Fibroblast of pulmonary artery (primary cell): Measurements from ENCODE around the gene BMP7.

ENCODE experiments used
- DNase-seq: peaks from one replicate; pipeline ENCODE4 v3.0.0-alpha.2; 2010; ENCODE audit warnings: low read depth
- H3K4me3 ChIP-seq: replicated peaks from 2 replicates; pipeline ENCODE4 v1.5.1; 2011; ENCODE audit warnings: low read depth, mild to moderate bottlenecking, control low read depth, low read length, moderate library complexity
- TF ChIP-seq, protein P1 (sequence below): IDR thresholded peaks from 2 replicates; pipeline ENCODE4 v1.5.1; 2011; ENCODE audit warnings: mild to moderate bottlenecking, control low read depth, low read length, inconsistent platforms; ENCODE audit errors: missing control alignments

BMP7 gene

GRCh38 chr20:57166568-57167291 is 99.7 kb downstream of the BMP7 start:
- H3K4me3 ChIP-seq = no peak overlapping the region
- TF ChIP-seq, protein P1, sequence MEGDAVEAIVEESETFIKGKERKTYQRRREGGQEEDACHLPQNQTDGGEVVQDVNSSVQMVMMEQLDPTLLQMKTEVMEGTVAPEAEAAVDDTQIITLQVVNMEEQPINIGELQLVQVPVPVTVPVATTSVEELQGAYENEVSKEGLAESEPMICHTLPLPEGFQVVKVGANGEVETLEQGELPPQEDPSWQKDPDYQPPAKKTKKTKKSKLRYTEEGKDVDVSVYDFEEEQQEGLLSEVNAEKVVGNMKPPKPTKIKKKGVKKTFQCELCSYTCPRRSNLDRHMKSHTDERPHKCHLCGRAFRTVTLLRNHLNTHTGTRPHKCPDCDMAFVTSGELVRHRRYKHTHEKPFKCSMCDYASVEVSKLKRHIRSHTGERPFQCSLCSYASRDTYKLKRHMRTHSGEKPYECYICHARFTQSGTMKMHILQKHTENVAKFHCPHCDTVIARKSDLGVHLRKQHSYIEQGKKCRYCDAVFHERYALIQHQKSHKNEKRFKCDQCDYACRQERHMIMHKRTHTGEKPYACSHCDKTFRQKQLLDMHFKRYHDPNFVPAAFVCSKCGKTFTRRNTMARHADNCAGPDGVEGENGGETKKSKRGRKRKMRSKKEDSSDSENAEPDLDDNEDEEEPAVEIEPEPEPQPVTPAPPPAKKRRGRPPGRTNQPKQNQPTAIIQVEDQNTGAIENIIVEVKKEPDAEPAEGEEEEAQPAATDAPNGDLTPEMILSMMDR = no peak
- no peak for DNase-seq

DNA sequence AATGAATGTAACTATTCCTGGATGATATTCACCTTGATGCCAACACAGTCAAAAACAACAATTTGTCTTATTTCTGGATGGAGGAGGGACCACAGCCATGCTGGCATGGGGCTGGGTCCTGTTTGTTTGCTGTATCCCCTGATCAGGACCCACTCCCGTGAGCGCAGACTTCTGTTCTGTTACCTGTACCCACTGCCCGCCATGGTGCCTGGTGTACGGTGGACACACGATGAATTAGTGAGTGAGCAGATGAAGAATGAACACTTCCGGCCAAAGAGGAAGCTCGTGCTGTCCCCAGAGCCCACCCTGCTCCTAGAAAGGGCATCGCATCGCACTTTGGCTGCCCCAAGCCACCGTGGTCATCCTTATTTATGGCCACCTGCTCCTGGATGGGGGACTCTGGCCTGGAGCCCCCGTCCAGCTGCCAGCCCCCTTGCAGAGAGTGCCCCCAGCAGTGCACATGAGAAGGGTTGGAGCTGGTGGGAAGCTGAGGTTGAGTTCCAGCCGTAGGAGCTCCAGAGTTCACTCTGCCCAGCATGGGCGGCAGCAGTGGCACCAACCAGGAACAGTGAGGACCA is 100.9 kb downstream of the BMP7 start:
- TF ChIP-seq, protein P1 = no peak
- H3K4me3 ChIP-seq = no peak overlapping the region
- DNase-seq = no peak

GRCh38 chr20:57164872-57165271 is 101.6 kb downstream of the BMP7 start:
- H3K4me3 ChIP-seq = no peak overlapping the region

DNA sequence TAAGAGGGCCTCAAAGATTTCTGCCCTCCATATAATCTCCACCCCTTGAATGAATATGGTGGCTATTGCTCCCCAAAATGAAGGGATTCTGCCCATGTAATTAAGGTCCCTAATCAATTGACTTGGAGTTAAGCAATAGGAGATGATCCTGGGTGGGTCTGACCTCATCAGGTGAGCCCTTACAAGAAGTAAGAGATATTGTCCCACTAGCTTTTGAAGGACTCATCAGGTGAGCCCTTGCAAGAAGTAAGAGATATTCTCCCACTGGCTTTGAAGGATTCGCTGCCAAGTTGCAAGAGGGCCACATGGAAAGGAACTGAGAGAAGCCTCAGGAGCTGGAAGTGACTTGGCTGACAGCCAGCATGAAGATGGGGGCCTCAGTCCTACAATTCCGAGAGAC is 103.4 kb downstream of the BMP7 start:
- DNase-seq = no peak
- TF ChIP-seq, protein P1 = no peak
- no peak overlapping the region for H3K4me3 ChIP-seq

More at GRCh38 chr20:57164872-57165271, 101.6 kb downstream of the BMP7 start:
- DNase-seq = no peak
- TF ChIP-seq, protein P1 = no peak

GRCh38 chr20:57162362-57162652 is 104.1 kb downstream of the BMP7 start:
- no peak overlapping the region for H3K4me3 ChIP-seq
- TF ChIP-seq, protein P1 = no peak
- DNase-seq = no peak

DNA sequence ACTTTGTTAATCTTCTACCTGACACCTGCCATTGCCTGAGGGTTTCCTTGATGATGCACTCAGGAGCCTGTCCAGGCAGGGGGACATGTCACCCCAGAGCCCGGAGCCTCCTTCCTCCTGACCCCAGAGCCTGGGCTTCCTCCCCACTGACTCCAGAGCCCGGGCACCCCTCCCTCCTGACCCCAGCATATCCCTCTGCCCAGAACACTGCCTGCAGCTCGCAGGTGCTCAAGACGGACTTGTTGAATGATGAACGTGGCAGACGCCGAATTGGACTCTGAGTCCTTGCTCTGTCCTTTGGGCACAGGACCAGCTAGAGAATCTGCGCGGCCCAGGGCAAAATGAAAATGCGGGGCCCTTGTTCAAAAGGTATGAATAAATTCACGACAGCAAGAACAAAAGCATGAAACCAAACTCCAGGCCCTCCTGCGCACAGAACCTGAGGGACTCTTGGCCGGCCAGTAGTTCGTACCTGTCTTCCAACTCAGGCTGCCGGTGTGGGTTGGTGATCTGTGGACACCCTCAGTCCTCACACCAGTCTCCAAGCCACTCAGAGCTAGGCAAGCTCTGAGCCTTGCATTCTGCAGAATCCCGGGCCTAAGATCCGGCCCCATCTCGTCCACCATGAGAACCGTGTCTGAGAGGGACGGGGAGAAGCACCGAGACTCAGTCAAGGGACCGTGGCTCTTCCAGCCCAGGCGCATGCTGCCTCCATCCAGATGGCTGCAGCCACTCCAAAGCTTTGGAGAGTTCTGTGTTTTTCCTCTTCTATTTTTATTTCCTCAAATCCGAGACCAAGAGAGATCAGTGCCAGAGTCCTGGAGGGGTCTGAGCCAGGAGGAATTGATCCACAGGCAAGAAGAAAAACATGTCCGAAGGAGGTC is 104.7 kb downstream of the BMP7 start:
- H3K4me3 ChIP-seq = no peak overlapping the region
- no peak for DNase-seq
- TF ChIP-seq, protein P1 = no peak
